GM21723 (cell line): ENCODE data around the gene SH3D21.

Experiments
- ATAC-seq: cut with Tn5 transposase; IDR thresholded peaks from one replicate; pipeline ENCODE4 v1.9.1; 2021; ENCODE audit warnings: mild to moderate bottlenecking, moderate library complexity; ENCODE audit not compliant: unreplicated experiment

The SH3D21 gene

GRCh38 chr1:36355811-36356210 lies 49.6 kb downstream of the SH3D21 start:
- ATAC-seq, result no peak

GRCh38 chr1:36358514-36359084 lies 52.4 kb downstream of the SH3D21 start:
- ATAC-seq, result no peak

- ATAC-seq, result no peak
These were observed 53.2 kb downstream of the SH3D21 start for GRCh38 chr1:36359383-36359782.

DNA sequence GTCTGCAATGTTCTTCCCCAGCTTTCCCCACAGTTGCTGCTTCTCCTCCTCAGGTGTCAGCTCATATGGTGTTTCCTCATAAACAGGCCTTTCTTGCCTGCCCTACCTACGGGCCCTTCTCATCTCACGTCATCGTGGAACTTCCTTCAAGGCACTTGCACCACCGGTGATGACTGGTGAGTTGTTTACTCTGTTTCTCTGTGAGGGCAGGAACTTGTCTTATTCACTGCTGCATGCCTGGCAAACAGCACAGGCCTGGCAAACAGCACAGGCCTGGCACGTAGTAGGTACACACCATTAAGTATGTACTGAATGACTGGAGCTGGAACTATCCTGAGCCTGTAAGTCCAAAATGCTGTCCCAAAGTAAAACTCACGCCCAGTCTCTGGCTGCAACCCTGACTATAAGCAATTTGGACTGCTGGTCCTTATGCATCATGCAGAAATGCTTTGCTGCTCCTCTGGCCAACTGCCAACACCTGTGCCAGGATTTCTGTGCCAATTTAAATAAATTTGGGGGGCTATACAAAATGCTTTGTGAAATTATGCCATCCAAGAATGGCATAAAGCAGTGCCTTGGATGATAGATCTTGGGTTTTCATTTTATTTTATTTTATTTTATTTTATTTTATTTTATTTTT lies 53.9 kb downstream of the SH3D21 start:
- no peak for ATAC-seq

DNA sequence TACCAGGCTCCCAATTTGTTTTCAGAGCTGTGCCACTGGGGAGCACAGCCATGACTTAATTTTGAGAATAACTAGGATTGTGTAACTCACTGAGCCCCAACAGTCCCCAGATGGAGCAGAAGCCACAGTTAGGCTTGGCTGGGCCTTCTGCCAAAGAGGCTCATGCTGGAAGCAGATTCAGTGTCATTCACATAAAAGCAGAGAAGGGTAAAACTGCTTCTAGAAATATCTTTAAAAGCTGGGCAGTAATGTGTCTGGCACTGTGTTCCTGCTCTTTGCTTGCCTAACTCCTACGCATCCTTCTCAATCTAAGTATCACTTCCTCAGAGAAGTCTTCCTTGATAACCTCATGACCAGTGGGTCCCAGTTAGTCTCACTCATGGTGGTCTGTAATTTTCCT lies 59.2 kb downstream of the SH3D21 start:
- ATAC-seq, result no peak

- no peak for ATAC-seq
These were observed 60.0 kb downstream of the SH3D21 start for GRCh38 chr1:36366091-36366661.

GRCh38 chr1:36367066-36367465 lies 60.9 kb downstream of the SH3D21 start:
- ATAC-seq, result no peak

DNA sequence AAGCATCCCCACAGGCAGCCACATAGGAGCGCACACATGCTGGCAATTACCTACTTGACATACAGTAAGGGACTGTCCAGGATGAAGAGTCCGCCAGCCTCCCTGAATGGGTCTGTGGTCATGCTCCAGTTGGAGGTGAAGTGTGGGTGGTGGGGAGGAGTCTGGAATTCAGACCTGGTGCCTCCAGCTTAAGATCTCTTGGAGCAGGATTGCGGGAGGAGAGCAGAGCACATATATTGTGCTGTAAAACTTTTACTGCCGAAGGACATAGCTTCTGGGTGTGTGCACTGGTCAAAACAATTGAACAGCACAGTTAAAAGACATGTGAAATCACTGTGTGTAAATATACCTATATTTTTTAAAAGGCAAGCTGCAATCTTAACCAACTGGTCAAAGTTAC lies 61.6 kb downstream of the SH3D21 start:
- no peak for ATAC-seq

DNA sequence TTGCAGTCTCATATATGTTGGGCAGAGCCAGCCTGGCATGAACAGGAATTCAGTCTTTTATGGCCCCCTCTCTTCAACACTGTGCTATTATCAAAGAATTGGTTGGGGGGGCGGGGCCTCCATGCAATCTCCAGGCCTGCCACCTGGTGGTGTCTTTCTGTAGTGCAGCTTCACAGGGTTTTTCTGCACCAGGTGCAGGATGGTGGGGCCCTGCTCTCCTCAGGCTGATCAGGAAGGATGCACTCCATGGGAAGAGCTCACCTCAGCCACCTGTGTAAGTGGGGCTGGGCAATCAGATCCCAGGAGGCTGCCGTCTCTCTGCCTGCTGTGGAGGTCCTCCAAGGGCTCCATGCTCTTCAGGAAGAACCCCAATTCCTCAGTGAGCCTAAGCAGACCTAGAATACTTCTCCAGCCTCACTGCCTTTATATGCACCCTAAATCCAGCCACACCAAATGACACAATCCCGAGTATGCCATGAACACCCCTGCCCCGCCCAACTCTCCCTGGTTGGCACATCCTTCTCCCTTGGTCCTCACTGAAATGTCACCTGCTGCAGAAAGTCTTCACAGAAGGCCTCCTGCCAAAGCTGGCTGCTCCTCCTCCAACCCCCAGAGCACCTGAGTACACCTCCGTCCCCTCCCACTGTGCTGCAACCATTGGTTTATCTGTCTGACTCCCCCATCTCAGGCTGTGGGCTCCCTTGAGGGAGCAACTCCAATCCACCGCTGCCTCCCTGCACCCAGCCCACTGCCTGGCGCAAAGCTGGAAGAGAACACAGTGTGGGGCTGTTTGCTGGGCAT lies 63.1 kb downstream of the SH3D21 start:
- no peak for ATAC-seq
